ENCODE measurements around the gene STAG3. TPM values are rescaled to one million over a fixed set of nuclear protein-coding genes. Genes with fewer than 3 reads are reported as not detected.

Gene STAG3
- total RNA-seq, 4 donors from 2014 or later, result 0.49 to 2.5 TPM; not detected in 2

DNA sequence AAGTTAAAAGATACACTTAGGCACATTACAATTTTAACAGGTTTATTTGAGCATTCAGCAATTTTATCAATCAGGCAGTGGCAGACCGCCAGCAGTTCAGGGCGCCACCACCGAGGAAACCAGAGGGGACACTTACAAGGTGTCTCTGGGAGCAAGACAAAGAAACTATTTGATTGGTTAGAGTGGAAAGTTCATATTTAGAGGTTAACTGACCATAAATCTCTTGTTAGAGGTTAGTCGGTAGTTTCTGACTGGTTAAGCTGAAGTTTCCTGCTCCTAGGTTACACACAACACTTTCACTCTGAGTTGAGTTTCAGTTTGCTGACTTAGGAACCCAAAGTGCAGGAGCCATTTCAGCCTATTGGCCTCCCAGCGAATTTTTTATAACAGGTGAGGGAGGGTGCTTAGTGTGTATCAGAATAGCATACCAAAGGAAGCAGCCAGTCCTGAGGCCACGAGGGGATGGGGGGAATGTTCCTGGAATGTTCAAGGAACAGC is 31.2 kb downstream of the STAG3 start:
- no peaks in the 10 kb centered on the region for H3K9me3 ChIP-seq
- no peak for TF ChIP-seq CTCF (IDR thresholded peaks at IDR 0.05)
- no peak for TF ChIP-seq POLR2A (IDR thresholded peaks at IDR 0.05)
- H3K4me3 ChIP-seq, result no peak overlapping the region
- H3K36me3 ChIP-seq, result no peaks in the 10 kb centered on the region
- intact Hi-C loops (cut with DNase I; ENCODE audit: low total_unique reads), result no loop called here
- H3K27me3 ChIP-seq, result no peaks in the 10 kb centered on the region
- no peak overlapping the region for H3K27ac ChIP-seq
- no peak for DNase-seq
- H3K4me1 ChIP-seq, result no peaks in the 10 kb centered on the region

DNA sequence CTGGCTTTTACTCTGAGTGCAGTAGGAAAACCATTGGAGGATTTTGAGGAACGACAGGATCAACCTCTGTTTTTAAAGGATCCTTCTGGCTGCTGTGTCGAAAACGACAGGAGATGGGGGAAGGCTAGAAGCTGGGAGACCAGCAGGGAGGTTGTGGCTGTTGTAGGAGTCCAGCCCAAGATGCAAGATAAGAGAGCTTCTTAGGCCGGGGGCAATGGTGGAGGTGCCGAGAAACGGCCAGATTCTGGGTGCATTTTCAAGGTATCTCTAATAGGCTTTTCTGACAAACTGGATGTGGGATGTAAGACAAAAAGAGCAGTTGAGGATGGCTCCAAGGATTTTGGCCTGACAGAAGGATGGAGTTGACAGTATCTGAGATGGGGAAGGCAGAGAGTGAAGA is 31.8 kb downstream of the STAG3 start:
- TF ChIP-seq CTCF (IDR thresholded peaks at IDR 0.05) (no peak), POLR2A (IDR thresholded peaks at IDR 0.05) (no peak)
- Histone ChIP-seq H3K27ac (no peak overlapping the region), H3K9me3 (no peaks in the 10 kb centered on the region), H3K27me3 (no peaks in the 10 kb centered on the region), H3K4me1 (no peaks in the 10 kb centered on the region), H3K36me3 (no peaks in the 10 kb centered on the region), H3K4me3 (no peak overlapping the region)
- no peak for DNase-seq
- intact Hi-C loops (cut with DNase I; ENCODE audit: low total_unique reads), result no loop called here

GRCh38 chr7:100210805-100211204 is 33.1 kb downstream of the STAG3 start:
- Histone ChIP-seq H3K9me3 (no peaks in the 10 kb centered on the region), H3K4me1 (no peaks in the 10 kb centered on the region), H3K36me3 (no peaks in the 10 kb centered on the region), H3K27me3 (no peaks in the 10 kb centered on the region), H3K4me3 (no peak overlapping the region), H3K27ac (no peak overlapping the region)
- DNase-seq, result no peak
- intact Hi-C loops (cut with DNase I; ENCODE audit: low total_unique reads), result no loop called here
- no peak for TF ChIP-seq POLR2A (IDR thresholded peaks at IDR 0.05)
- no peak for TF ChIP-seq CTCF (IDR thresholded peaks at IDR 0.05)

DNA sequence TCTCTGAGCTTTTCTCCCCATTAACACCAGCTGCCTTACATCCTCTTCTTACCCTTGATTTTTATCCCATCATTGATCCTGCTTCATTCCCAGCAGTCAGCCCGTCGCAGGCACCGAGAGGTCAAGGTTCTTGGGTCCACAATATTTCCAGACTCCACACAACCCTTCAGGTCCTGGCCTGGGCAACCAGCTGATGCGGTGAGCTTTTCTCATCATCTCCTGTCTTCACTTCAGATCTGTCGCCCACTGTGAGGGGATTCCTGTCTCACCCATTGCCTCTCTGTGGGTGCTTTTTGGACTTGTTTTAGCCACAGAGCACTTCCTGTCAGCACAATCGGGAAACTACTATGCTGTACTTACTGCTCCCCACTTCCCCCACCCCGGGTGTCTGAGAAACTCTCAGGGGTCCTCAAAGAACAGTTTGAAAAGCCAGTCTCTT is 33.6 kb downstream of the STAG3 start:
- intact Hi-C loops (cut with DNase I; ENCODE audit: low total_unique reads), result no loop called here
- no peaks in the 10 kb centered on the region for H3K36me3 ChIP-seq
- no peak overlapping the region for H3K4me3 ChIP-seq
- no peak overlapping the region for H3K27ac ChIP-seq
- no peaks in the 10 kb centered on the region for H3K4me1 ChIP-seq
- H3K9me3 ChIP-seq, result no peaks in the 10 kb centered on the region
- no peak for DNase-seq
- TF ChIP-seq POLR2A (IDR thresholded peaks at IDR 0.05) (no peak), CTCF (IDR thresholded peaks at IDR 0.05) (no peak)
- H3K27me3 ChIP-seq, result no peaks in the 10 kb centered on the region

- H3K4me1 ChIP-seq, result no peaks in the 10 kb centered on the region
- no peaks in the 10 kb centered on the region for H3K27me3 ChIP-seq
- TF ChIP-seq CTCF (IDR thresholded peaks at IDR 0.05), result no peak
- no peak for TF ChIP-seq POLR2A (IDR thresholded peaks at IDR 0.05)
- intact Hi-C loops (cut with DNase I; ENCODE audit: low total_unique reads), result no loop called here
- H3K36me3 ChIP-seq, result no peaks in the 10 kb centered on the region
- DNase-seq, result no peak
- no peak overlapping the region for H3K27ac ChIP-seq
- no peaks in the 10 kb centered on the region for H3K9me3 ChIP-seq
- H3K4me3 ChIP-seq, result no peak overlapping the region
Measured at GRCh38 chr7:100212631-100213286, 35.0 kb downstream of the STAG3 start.
